IPS-18c (cell line): ENCODE data around the gene HYAL2.

Experiments
- H3K4me3 ChIP-seq: 2 replicates; pipeline ENCODE4 v1.7.0; 2013; ENCODE audit warnings: low read depth, mild to moderate bottlenecking, low read length, moderate library complexity; ENCODE audit not compliant: insufficient read depth
- H3K9me3 ChIP-seq: one replicate; pipeline ENCODE4 v1.6.1; 2013; ENCODE audit warnings: mild to moderate bottlenecking, low read length, moderate library complexity; ENCODE audit not compliant: control insufficient read depth, insufficient read depth

The HYAL2 gene

GRCh38 chr3:50337175-50337861 is 14.8 kb upstream of the HYAL2 start:
- Histone ChIP-seq H3K9me3 (no peaks in the 10 kb centered on the region), H3K4me3 (peak overlapping the region; percentile 83)

GRCh38 chr3:50336452-50337174 is 14.1 kb upstream of the HYAL2 start:
- H3K9me3 ChIP-seq: no peaks in the 10 kb centered on the region
- peak overlapping the region; percentile 83 for H3K4me3 ChIP-seq

GRCh38 chr3:50334339-50335075 is 12.0 kb upstream of the HYAL2 start:
- no peak overlapping the region; the same call in 1 of the 2 replicates for H3K4me3 ChIP-seq
- H3K9me3 ChIP-seq: no peaks in the 10 kb centered on the region

- Histone ChIP-seq H3K4me3 (no peak overlapping the region), H3K9me3 (no peaks in the 10 kb centered on the region)
Observed at GRCh38 chr3:50333744-50334328, 11.3 kb upstream of the HYAL2 start.

GRCh38 chr3:50331364-50331907 is 8.9 kb upstream of the HYAL2 start:
- no peak overlapping the region for H3K4me3 ChIP-seq
- H3K9me3 ChIP-seq: peaks cover 8% of the 10 kb centered on the region

- Histone ChIP-seq H3K9me3 (peaks cover 8% of the 10 kb centered on the region), H3K4me3 (no peak overlapping the region)
Observed at GRCh38 chr3:50330330-50330729, 7.8 kb upstream of the HYAL2 start.

- Histone ChIP-seq H3K4me3 (peak within 1 kb of the TSS; percentile 91), H3K9me3 (peaks cover 8% of the 10 kb centered on the region)
Observed at GRCh38 chr3:50327943-50328691, 5.6 kb upstream of the HYAL2 start, which contains the start of gene TUSC2. TUSC2 (minus strand) TSS chr3:50328223; CDS start chr3:50328099, 124 bp downstream.

GRCh38 chr3:50327129-50327528 is 4.6 kb upstream of the HYAL2 start:
- Histone ChIP-seq H3K4me3 (peak overlapping the region; percentile 91), H3K9me3 (peaks cover 8% of the 10 kb centered on the region)

GRCh38 chr3:50326182-50326541 is 3.6 kb upstream of the HYAL2 start:
- Histone ChIP-seq H3K4me3 (no peak overlapping the region), H3K9me3 (peaks cover 8% of the 10 kb centered on the region)

- Histone ChIP-seq H3K4me3 (no peak overlapping the region), H3K9me3 (peaks cover 8% of the 10 kb centered on the region)
Observed at GRCh38 chr3:50325497-50326181, 3.1 kb upstream of the HYAL2 start.

GRCh38 chr3:50325113-50325480 is 2.6 kb upstream of the HYAL2 start:
- H3K9me3 ChIP-seq: peaks cover 8% of the 10 kb centered on the region
- H3K4me3 ChIP-seq: no peak overlapping the region

- peaks cover 8% of the 10 kb centered on the region for H3K9me3 ChIP-seq
- no peak overlapping the region for H3K4me3 ChIP-seq
Observed at GRCh38 chr3:50324351-50325112, 2.0 kb upstream of the HYAL2 start.

- no peak overlapping the region for H3K4me3 ChIP-seq
- H3K9me3 ChIP-seq: peaks cover 8% of the 10 kb centered on the region
Observed at GRCh38 chr3:50323614-50324199, 1.2 kb upstream of the HYAL2 start.

- H3K9me3 ChIP-seq: peaks cover 4% of the 10 kb centered on the region
- peak overlapping the region; percentile 71 for H3K4me3 ChIP-seq
Observed at GRCh38 chr3:50323092-50323600, 601 bp upstream of the HYAL2 start.

- H3K9me3 ChIP-seq: no peaks in the 10 kb centered on the region
- H3K4me3 ChIP-seq: peak overlapping the region; percentile 71
Observed at GRCh38 chr3:50322115-50322385, 495 bp downstream of the HYAL2 start.
